Thoracic aorta (tissue), 2 donors: ENCODE measurements around the gene HBEGF. TPM values are rescaled to one million over a fixed set of nuclear protein-coding genes. Genes with fewer than 3 reads are reported as not detected.

ENCODE experiments used
- ATAC-seq: fragments of 150-250 bp; one replicate; pipeline ENCODE4 v1.8.0; 2017; ENCODE audit warnings: low read depth; ENCODE audit not compliant: insufficient number of reproducible peaks, low FRiP score
- DNase-seq: peaks from one replicate; pipeline ENCODE4 v3.0.0-alpha.2; 2020; ENCODE audit warnings: low spot score
- H3K27ac ChIP-seq, 2 donors: fragments of 200-600 bp; sonication (generic); 1 replicate in 1 of 2; 2 replicates in 1 of 2; pipeline ENCODE4 v1.5.1; 2016; ENCODE audit warnings: mild to moderate bottlenecking in 2 of 2, moderate library complexity in 2 of 2
- H3K27me3 ChIP-seq: fragments of 200-600 bp; sonication (generic); replicated peaks from 2 replicates; pipeline ENCODE4 v1.6.0; 2016; ENCODE audit warnings: mild to moderate bottlenecking; ENCODE audit not compliant: insufficient read depth
- H3K36me3 ChIP-seq: fragments of 200-600 bp; sonication (generic); one replicate; pipeline ENCODE4 v1.5.1; 2016
- H3K4me1 ChIP-seq, 2 donors: fragments of 200-600 bp; sonication (generic); 1 replicate in 1 of 2; 2 replicates in 1 of 2; pipeline versions ENCODE4 v1.5.1 to v1.6.0; 2016; ENCODE audit warnings: low read depth in 2 of 2, mild to moderate bottlenecking in 1 of 2; ENCODE audit not compliant: control insufficient read depth in 1 of 2
- H3K4me3 ChIP-seq: fragments of 200-600 bp; sonication (generic); 2 replicates; pipeline ENCODE4 v1.5.1; 2016; ENCODE audit warnings: mild to moderate bottlenecking
- H3K9me3 ChIP-seq: fragments of 200-600 bp; sonication (generic); 2 replicates; pipeline ENCODE4 v1.5.1; 2016
- CTCF ChIP-seq: fragments of 200-600 bp; sonication (generic); IDR thresholded peaks from one replicate; pipeline ENCODE4 v1.5.1; 2019; ENCODE audit warnings: antibody characterized with exemption
- total RNA-seq, 2 donors: library from RNA; depleted of rRNA; stranded (reverse); fragments of >200 nt; gene quantifications; one replicate each; pipeline versions ENCODE4 v1.1.0 to v1.2.3, GENCODE V29; 2016

HBEGF gene
- total RNA-seq, 2 donors from 2014 or later = 22.6 to 36.0 TPM

GRCh38 chr5:140372971-140373487 is 26.6 kb upstream of the HBEGF start:
- Histone ChIP-seq H3K9me3 (no peaks in the 10 kb centered on the region), H3K4me3 (no peak overlapping the region), H3K27me3 (no peaks in the 10 kb centered on the region), H3K4me1 (peaks cover 0 to 5% of the 10 kb centered on the region in 2 donors), H3K27ac (no peak overlapping the region), H3K36me3 (no peaks in the 10 kb centered on the region)
- ATAC-seq = peak; percentile 94
- TF ChIP-seq CTCF = peak; percentile 82
- DNase-seq = peak; percentile 61

GRCh38 chr5:140371356-140372151 is 25.2 kb upstream of the HBEGF start:
- H3K9me3 ChIP-seq = no peaks in the 10 kb centered on the region
- no peaks in the 10 kb centered on the region for H3K27me3 ChIP-seq
- ATAC-seq (no peak), DNase-seq (no peak)
- H3K4me3 ChIP-seq = no peak overlapping the region
- no peak for TF ChIP-seq CTCF
- no peak overlapping the region for H3K27ac ChIP-seq
- H3K4me1 ChIP-seq = peaks cover 0 to 5% of the 10 kb centered on the region in 2 donors
- no peaks in the 10 kb centered on the region for H3K36me3 ChIP-seq

- no peaks in the 10 kb centered on the region for H3K9me3 ChIP-seq
- no peaks in the 10 kb centered on the region for H3K27me3 ChIP-seq
- TF ChIP-seq CTCF = no peak
- DNase-seq (no peak), ATAC-seq (no peak)
- peaks cover 0 to 4% of the 10 kb centered on the region in 2 donors for H3K4me1 ChIP-seq
- H3K4me3 ChIP-seq = no peak overlapping the region
- H3K27ac ChIP-seq = no peak overlapping the region
- H3K36me3 ChIP-seq = no peaks in the 10 kb centered on the region
Observed at GRCh38 chr5:140367256-140368013, 21.0 kb upstream of the HBEGF start.

- H3K36me3 ChIP-seq = no peaks in the 10 kb centered on the region
- no peak overlapping the region for H3K27ac ChIP-seq
- no peaks in the 10 kb centered on the region for H3K27me3 ChIP-seq
- peaks cover 0 to 4% of the 10 kb centered on the region in 2 donors for H3K4me1 ChIP-seq
- H3K4me3 ChIP-seq = no peak overlapping the region
- H3K9me3 ChIP-seq = no peaks in the 10 kb centered on the region
- no peak for TF ChIP-seq CTCF
- DNase-seq = no peak
- ATAC-seq = no peak
Observed at GRCh38 chr5:140366589-140367255, 20.3 kb upstream of the HBEGF start.

GRCh38 chr5:140365941-140366340 is 19.5 kb upstream of the HBEGF start:
- Histone ChIP-seq H3K9me3 (no peaks in the 10 kb centered on the region), H3K27ac (no peak overlapping the region), H3K4me3 (no peak overlapping the region), H3K27me3 (no peaks in the 10 kb centered on the region), H3K36me3 (no peaks in the 10 kb centered on the region), H3K4me1 (peaks cover 0 to 4% of the 10 kb centered on the region in 2 donors)
- no peak for TF ChIP-seq CTCF
- ATAC-seq (no peak), DNase-seq (no peak)
